NOMO-1 (cell line): ENCODE data around the gene NT5DC2.
A peak's percentile ranks its signal among the peaks of the same experiment; 100 is the strongest.
"Not testable (repeated sequence)": the region's sequence is repeated elsewhere in the genome, so short reads cannot be mapped to it uniquely, and the experiment has no call there.

ENCODE experiments used
- DNase-seq, 2 experiments: peaks; one replicate each; lab custom pipeline; 2025; ENCODE audit not compliant: unreplicated experiment in 2 of 2; lab: John Stamatoyannopoulos, UW

NT5DC2 gene

DNA sequence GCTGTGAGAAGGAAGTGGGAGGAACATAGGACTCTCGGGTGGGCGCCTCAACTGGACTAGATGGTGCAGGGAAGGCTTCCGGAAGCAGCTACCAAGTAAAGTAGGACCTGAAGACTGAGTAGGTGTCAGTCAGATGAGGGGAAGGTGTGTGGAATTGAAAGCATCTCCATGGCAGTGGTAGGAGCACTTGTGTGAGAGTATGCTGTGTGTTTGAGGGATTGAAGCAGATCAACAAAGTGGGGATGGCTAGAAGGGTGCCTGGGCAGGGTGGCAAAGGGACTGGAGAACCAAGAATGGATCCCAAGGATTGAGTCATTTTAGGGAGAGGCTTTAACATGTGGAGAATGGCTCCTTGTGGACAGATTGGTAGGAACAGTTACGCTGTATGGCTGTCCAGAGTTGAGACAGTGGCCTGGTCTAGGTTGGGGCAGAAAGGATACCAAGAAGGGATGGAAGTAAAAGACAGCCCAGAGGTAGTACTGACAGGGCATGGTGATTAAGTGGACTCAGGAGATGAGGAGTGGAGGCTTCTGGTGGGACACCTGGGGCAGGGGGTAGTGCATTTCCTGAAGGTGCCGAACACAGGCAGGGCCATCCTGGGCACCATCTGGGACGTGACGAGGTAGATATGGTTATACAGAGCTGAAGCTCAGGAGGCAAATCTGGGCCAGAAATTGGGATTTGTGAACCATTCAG lies 4.2 kb upstream of the NT5DC2 start:
- no peak for DNase-seq

DNA sequence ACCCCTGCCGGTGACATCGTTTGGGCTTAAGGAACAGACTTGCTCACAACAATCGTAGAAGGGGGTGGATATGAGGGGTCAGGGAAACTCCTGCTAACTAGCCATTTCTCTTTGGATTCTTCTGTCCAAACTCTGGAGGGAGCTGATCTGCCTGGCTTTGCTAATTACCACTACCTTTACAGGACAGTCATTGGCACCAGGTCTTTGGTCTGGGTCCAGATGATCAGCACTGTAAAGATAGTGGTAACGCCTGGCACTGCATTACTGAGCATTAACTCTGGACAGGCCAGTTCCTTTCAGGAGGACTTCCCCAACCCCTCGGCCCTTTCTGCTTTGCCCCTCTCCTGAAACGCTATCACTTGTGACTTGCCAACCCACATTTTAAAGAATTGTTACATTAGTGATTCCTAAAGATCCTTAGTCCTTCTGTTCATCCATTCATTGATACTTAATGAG lies 3.5 kb upstream of the NT5DC2 start:
- DNase-seq = peak in 1 of 2 experiments; percentile 42

DNA sequence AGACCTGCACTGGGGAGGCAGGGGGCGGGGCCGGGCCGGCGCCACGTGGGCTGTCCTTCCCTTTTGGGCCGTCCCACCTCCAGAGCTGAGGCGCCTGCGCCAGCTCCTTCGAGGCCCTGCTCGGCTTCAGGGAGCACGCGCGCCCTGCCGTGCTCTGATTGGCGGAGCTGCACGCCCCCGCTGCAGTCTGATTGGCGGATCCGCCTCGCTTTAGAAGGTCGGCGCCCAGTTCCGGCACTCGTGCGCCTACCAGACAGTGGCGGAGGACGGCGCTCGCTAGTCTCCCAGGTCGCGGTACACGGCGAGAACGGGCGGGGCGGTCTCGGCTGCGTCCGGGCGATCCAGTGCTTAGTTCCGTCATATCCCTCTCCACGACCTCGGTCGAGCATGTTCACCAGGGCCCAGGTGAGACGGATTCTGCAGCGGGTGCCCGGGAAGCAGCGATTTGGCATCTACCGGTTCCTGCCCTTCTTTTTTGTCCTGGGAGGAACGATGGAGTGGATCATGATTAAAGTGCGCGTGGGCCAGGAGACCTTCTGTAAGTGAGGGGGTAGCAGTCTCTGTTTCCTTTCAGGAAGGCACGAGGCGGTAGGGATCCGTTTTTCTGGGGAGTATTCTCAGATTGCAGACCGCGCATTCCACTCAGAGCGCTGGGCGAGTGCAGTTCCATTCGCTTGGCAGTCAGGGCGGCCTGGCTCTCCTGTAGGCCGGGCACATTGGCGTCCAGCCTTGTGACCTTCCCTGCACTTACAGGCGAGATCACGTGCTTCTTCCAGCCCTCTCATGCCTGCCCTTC lies 2.9 kb upstream of the NT5DC2 start, which contains the start of gene UQCC5:
Gene UQCC5, plus strand, starts transcription at position 237 of the 796 bp plus-strand sequence. Its CDS starts 151 bp downstream, at position 388.
- peak; percentile 99 for DNase-seq

DNA sequence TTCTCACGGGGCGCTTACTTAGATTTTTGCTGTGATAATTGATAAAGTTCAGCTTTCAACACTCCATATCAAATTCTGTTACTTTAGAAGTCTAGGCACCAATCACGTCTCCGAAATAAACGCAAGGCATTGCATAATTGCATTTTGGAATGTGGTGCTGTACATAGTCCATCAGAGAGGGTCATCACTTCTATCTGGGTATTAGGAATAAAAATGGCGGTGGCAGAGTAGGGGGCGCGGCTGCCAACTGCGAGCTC lies 2.4 kb upstream of the NT5DC2 start:
- no peak for DNase-seq

DNA sequence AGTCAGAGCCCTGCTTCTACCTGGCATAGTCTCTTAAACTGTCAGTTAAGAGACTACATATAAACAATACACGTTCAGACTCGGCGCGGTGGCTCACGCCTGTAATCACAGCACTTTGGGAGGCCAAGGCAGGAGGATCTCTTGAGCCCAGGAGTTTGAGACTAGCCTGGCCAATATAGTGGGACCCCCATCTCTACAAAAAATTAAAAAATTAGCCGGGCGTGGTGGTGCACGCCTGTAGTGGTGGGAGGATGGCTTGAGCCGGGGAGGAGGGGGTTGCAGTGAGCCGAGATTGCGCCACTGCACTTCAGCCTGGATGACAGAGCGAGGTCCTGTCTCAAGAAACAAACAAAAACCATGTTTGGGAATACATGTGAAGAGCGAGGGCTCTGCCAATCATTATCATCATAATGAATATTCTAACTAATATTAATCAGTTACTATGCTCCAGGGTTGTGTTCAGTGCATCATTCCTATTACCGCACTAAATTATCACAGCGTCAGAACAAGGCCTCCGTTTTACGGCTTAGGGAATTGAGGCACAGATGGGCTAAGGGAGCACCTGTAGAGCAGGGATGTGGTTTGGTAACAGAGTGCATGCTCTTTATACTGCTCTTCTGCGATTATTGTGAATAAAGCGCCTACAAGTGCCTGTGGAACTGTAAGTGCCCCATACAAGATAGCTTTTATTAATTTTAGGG lies 1.9 kb upstream of the NT5DC2 start:
- no peak for DNase-seq

GRCh38 chr3:52534281-52535183 lies 875 bp upstream of the NT5DC2 start:
- DNase-seq = no peak

DNA sequence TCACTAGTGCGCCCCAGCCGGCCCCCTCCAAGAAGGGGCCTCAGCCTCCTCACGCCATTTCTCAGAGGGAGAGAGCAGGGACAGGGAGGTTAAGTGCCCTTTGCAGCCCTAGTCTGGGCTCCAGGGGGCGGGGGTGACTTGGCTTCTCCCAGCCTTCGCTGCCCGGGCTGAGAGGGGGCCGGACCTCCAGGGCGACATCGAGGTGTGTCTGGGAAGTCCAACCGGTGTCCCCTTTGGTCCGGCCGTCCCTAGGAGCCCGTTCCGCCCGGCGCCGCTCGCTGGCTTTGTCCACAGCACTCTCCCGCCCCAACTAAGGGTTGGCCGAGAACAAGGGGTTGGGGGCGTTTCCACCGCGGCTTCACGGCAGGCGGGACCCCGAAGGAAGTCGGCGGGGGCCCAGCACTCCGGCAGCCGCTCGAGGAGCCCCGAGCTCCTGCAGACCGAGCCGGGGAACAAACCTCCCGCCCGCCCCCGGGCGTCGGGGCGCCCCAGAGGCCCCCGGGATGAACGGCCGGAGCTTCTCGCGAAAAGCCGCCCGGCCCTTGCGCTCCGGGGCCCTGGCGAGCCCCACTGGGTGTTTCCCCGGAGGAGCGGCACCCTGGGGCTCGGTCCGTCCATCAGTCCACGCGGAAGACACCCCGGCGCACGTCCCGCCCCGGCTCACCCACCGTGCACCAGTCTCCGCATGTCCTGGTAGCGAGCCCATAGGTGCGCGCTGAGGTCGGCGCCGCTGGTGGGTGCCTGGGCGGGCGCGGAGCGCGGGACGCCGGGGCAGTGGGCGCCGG lies 627 bp downstream of the NT5DC2 start:
- DNase-seq = peak in 1 of 2 experiments; percentile 2

DNA sequence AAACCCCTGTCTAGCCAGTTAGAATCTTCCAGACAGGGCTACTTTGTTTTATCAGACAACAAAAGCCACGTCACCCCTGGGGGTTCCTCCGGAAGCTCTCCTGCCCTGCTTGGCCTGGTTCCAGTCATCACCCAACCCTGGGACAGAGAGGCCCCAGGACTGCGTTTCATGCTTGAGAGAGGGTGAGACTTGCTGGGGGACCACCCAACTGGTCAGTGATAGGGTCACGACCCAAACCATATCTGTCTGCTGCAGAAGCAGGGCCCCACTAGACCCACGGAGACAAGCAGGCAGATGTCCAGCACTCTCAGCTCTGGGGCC lies 1.2 kb downstream of the NT5DC2 start:
- no peak for DNase-seq

DNA sequence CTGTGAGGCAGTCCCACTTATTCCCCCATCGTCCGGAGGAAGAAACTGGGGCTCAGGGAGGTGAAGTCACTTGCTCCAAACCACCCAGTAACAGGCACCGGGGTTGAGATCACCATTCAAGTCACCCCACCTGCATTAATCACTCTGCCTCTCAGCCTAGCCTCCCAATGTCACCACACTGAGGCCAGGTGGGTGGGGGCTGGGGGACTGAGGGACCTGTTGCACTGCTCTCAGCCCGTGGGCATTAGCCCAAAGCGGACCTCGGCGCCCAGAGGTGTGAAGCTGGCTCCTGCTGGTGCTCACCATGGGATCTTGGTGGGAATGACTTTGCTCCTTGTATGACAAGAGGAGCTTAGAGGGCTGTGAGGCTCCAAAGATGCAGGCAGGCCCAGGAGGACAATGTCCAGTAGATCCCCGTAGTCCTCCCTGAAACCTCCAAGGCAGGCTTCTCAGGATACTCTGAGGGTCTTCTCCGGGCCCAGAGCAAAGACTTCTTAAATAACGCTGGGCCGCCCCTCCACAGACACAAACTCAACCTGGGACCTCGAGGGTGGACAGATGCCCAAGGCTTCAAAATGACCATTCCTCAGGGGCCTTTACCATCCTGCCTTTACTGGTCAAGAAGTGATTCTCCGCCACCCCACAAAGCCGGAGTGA lies 1.7 kb downstream of the NT5DC2 start:
- DNase-seq = no peak

- no peak for DNase-seq
These were observed 2.5 kb downstream of the NT5DC2 start for GRCh38 chr3:52530918-52531826.

- DNase-seq = no peak
These were observed 4.0 kb downstream of the NT5DC2 start for GRCh38 chr3:52529376-52530333.

DNA sequence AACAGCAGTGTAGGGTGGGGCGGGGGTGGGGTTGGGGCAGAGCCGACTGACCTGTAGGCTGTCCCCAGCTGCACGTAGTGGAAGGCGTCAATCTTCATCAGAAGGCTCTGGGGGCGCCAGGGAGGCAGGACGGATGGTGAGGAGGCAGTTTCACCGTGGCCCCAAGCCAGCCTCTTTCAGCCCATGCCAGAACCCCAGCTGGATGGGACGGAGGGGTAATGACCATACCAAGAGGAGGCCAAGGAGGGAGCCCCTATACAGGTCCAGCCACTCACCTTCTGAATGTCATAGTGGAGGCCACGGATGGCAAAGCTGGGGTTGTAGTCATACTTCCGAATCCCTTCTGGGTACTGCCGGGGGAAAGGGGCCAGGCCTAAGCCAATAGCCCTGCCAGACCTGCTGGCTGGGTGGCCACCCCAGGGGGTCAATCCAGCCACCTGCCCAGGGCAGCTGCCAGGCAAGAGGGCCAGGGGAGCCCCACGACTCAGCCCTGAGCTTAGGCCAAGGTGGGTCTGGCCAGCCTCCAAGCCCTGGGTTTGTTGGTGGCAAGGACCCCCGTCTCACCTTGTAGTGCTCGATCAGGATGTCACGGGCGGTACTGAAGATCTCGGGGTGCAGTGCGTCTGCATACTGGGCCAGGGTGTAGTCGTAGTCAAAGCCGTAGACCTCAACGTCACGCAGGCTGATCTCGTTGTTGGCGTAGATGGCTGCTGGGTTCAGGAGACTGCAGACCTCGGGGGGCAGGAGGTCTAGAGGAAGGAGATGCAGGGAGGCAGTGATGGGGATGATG lies 4.9 kb downstream of the NT5DC2 start:
- DNase-seq = no peak

DNA sequence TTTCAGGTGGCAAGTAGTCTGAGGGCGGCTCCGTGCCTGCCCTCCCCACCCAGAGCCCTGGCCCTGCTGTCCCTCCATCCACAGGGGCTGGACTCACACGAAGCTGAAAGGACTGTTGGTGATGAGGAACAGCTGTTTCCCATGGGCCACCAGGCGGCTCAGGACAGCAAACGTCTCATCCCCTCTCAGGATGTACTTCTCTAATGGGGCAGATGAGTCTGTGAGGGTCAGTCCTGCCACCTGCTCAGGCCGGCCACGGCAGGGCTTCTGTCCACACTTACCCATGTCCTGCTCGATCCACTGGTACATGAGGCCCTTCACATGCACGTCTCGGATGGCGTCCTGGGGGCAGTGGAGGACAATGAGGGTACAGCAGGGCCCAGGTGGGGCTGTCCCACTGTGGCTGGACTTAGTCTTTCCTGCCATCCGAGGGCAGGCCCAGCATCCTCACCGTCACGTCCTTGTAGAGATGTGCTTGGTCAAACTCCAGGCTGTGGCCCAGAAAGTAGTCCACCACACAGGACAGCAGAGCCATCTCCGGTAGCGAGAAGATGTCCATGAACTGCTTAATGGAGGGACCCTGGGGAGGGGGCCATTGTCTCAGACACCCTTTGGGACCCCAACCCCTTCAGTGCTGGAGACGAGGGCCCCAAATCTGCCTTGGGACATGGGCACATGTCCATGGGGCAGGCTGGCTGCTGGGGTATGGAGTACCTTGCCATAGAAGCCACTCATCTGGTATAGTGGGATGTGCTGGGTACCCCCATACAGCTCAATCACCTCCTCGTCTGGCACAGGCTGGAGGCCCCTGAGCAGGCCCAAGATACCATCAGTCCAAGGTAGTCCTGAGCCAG lies 5.7 kb downstream of the NT5DC2 start:
- no peak for DNase-seq

GRCh38 chr3:52527039-52527731 lies 6.5 kb downstream of the NT5DC2 start:
- DNase-seq = no peak

- not testable (repeated sequence) for DNase-seq
These were observed 7.0 kb downstream of the NT5DC2 start for GRCh38 chr3:52526671-52527038.
